ENCODE data around the gene TNS1. TPM values are rescaled to one million over a fixed set of nuclear protein-coding genes. Genes with fewer than 3 reads are reported as not detected.

Gene TNS1
- total RNA-seq, 1 experiment from 2014 or later = not detected

DNA sequence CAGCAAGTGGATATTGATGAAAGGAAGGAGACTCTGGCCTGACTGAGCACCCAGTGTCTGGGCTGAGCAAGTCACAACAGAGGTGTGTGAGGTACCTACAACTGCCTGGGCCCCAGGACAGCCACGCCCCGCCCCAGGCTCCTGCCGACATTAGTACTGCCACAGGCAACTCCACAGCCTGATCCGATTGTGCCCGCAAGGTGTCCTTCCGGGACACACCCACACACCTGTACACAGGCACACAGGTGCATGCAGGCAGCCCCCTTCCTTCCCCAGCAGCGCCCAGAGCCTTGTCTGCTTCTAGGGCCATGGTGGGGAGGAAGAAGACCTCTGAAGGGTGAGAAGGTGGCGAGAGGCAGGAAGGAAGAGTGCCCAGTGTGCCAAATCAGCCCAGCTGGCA is 83.6 kb downstream of the TNS1 start:
- no peak for DNase-seq (ENCODE audit: extremely low read depth, low read depth)

- no peak for DNase-seq (ENCODE audit: extremely low read depth, low read depth)
Measured at GRCh38 chr2:217918308-217919024, 84.3 kb downstream of the TNS1 start.

- no peak for DNase-seq (ENCODE audit: extremely low read depth, low read depth)
Measured at GRCh38 chr2:217916504-217917254, 86.1 kb downstream of the TNS1 start.

DNA sequence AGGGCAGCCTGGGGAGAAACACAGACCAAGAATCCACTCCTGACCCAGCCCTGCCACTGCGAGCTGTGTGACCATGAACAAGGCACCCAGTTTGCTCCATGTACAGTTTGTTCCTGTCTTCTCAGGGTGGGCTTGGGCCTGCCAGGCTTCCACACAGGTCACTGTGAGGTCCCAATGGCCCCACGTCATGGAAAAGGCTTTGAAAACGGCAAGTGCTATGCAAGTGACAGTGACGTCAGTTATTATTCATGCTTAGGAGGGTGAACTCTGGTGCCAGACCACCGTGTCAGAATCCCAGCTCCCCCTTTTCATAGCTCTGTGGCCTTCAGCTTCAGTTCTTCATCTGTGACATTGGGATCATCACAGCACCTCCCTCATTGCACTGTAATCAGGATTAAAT is 87.1 kb downstream of the TNS1 start:
- no peak for DNase-seq (ENCODE audit: extremely low read depth, low read depth)

GRCh38 chr2:217914878-217915277 is 87.9 kb downstream of the TNS1 start:
- no peak for DNase-seq (ENCODE audit: extremely low read depth, low read depth)

DNA sequence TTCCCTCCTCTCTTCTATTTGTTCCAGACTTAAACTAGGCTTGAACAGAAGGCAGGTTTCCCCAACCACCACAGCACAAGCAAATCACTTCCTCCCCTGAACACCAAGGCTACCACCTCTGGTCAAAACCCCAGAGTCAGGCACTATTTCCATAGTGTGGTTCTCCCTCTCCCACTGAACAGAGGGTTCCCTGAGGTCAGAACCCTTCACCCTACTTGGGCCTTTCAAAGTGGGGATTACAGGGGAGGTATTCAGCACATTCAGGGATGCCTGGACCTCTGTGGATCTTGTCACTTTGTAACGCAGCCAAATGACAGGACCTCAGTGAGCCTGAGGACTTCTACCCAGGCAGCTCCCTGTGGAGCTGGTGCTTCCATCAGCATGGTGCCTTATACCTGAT is 88.7 kb downstream of the TNS1 start:
- no peak for DNase-seq (ENCODE audit: extremely low read depth, low read depth)

DNA sequence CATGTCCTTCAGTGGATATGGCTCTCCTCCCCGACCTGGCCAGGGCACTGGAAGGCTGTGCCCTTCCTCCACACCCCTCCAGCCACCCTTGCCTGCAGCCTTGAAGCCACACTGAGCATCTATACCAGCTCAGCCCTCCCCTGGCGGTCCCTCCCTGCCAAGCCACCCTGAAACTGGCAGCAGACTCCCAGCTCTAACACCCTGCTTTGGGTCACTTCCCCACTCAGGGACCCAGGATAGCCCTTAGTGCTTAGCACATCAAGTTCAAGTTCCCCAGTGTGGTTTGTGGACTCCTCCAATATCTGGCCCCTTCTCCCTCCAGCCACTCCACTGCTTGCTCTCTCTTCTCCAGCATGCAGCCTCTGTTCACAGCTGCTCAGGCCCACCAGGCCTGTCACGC is 89.4 kb downstream of the TNS1 start:
- DNase-seq (ENCODE audit: extremely low read depth, low read depth) = no peak

GRCh38 chr2:217912098-217913024 is 90.4 kb downstream of the TNS1 start:
- no peak for DNase-seq (ENCODE audit: extremely low read depth, low read depth)

DNA sequence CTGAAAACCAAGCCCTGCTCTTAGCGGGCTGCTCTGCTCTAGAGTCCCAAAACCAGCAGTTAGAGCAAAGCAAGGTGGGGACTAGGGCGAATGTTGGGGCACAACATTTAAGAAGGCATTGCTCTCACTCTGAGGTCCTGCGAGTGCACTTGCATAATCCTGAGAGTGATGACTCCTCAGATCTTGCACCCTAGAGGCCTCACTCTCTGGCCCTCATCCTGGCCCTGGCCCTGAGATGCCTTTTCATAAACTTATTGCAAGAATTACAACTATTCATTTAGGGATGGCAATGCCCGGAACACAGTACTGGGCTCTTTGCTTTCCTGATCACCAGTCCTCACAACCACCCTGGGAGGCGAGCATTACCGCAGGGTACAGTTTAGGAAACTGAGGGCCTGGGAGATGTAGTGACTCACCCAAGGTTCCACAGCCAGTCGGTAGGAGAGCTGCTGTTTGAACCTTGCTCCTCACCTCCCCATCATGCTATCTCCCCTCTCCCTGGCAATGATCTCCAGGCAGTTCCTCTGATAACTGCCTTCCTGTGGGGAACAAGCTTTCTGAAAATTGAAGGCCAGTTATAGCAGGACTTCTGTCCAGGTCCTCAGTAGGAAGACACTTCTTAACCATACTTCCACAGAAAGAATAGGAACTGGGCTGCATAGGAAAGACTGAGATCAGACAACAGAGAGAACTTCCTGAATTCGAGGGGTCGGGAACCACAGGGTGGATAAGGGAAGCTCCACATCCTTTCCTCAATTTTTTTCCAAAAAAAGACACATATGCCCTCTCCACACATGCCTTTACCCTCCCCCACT is 91.3 kb downstream of the TNS1 start:
- DNase-seq (ENCODE audit: extremely low read depth, low read depth) = no peak

GRCh38 chr2:217910875-217911212 is 92.0 kb downstream of the TNS1 start:
- no peak for DNase-seq (ENCODE audit: extremely low read depth, low read depth)

DNA sequence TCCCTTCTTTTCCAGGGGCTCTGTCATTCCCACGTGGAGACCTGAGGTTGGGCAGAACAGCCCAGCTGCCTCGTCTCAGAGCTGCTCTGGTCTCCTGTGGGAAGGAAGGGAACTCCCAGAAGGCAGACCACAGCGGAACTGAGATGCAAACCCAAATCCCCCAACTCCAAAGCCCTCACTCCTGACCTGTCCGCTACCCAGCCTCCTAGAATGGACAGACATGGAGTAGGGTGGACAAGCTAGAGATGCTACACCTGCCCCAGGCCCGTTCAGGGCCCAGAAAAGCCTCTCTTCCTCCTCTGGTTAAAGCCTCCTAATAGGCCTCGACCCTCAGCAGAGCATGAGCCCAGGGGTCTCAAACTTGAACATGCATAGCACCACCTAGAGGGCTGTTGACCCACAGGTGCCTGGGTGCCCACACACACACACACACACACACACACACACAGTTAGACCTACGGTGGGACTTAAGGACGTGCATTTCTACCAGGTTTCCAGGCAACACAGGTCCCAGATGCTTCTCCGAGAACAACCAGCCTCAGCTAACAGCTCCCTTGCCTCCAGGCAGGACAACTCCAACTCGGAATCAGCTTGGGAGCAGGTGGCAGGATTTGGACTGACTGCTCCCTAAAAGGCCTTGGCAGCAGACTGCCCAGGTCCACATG is 93.5 kb downstream of the TNS1 start:
- no peak for DNase-seq (ENCODE audit: extremely low read depth, low read depth)

GRCh38 chr2:217908544-217908943 is 94.3 kb downstream of the TNS1 start:
- DNase-seq (ENCODE audit: extremely low read depth, low read depth) = no peak

GRCh38 chr2:217907266-217907665 is 95.5 kb downstream of the TNS1 start:
- DNase-seq (ENCODE audit: extremely low read depth, low read depth) = no peak

GRCh38 chr2:217906798-217907197 is 96.0 kb downstream of the TNS1 start:
- no peak for DNase-seq (ENCODE audit: extremely low read depth, low read depth)

- no peak for DNase-seq (ENCODE audit: extremely low read depth, low read depth)
Measured at GRCh38 chr2:217905896-217906295, 96.9 kb downstream of the TNS1 start.

- no peak for DNase-seq (ENCODE audit: extremely low read depth, low read depth)
Measured at GRCh38 chr2:217905395-217905794, 97.4 kb downstream of the TNS1 start.

DNA sequence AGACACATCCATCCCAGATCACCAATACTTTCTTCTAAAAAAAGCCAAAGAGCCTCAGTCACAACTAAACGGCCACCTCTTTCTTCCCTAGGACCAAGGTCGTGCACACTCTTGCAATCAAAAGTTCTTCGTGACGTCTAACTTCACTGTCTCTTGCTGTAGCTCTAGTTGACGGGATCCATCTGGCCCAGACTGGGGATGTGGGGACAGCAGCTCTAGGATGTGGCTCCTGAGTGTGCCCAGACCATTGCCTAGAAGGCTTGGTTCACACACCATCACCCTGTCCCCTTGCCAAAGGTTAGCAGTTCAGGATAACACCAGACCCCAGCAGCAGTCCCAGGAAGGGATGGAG is 98.2 kb downstream of the TNS1 start:
- DNase-seq (ENCODE audit: extremely low read depth, low read depth) = no peak

DNA sequence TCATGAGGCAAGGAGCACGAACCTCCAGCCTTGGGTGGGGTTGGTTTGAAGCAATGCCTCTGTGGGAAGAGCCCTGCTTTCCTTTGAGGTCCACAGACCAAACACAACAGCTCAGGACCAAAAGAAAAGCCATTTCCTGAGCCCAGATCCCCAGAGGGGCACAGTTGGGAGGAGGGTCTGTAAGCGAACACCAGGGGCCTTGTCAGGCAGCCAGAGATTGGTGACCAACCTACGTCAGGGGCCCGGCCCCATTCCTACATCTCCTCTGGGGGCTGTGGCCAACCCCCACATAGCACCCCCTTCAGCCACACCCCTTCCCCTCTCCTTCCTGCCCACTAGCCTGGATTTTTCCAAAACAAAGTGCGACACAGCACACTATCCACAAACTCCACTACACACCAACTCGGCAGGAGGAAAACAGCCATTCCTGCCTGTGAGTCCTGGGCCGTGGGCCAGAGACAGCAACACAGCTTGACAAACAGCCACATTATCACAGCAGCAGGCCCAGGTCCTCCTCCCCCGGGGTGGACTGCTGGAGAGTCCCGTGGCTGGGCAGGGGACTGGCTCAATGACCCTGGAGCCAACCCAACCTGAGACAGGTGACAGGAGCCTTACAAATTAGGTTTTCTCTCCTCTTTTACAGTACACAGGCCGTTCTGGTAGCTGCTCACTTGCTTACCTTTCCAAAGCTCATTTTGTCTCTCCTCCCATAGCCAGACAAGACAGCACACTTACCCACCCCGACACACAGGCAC is 98.8 kb downstream of the TNS1 start:
- no peak for DNase-seq (ENCODE audit: extremely low read depth, low read depth)

GRCh38 chr2:217903142-217903858 is 99.5 kb downstream of the TNS1 start:
- DNase-seq (ENCODE audit: extremely low read depth, low read depth) = no peak
